Gastroesophageal sphincter (tissue), 4 donors: ENCODE data around the gene NUAK1. TPM values are rescaled to one million over a fixed set of nuclear protein-coding genes. Genes with fewer than 3 reads are reported as not detected.

ENCODE experiments used
- ATAC-seq: fragments of 150-250 bp; one replicate; pipeline ENCODE4 v1.9.1; 2016; ENCODE audit warnings: mild to moderate bottlenecking, moderate library complexity
- H3K27ac ChIP-seq, 4 donors: fragments of 200-600 bp; sonication (generic) in 3 of 4; 1 replicate in 3 of 4; 2 replicates in 1 of 4; pipeline ENCODE4 v1.5.1; 2016 to 2019
- H3K27me3 ChIP-seq: fragments of 200-600 bp; sonication (generic); one replicate; pipeline ENCODE4 v1.5.1; 2019
- H3K36me3 ChIP-seq, 2 donors: fragments of 200-600 bp; sonication (generic); one replicate each; pipeline ENCODE4 v1.5.1; 2019; ENCODE audit warnings: control low read depth in 1 of 2
- H3K4me1 ChIP-seq, 3 donors: fragments of 200-600 bp; sonication (generic); 1 replicate in 2 of 3; 2 replicates in 1 of 3; pipeline ENCODE4 v1.5.1; 2016 to 2019; ENCODE audit warnings: control low read depth in 2 of 3
- H3K4me3 ChIP-seq, 2 donors: fragments of 200-600 bp; sonication (generic); one replicate each; pipeline ENCODE4 v1.5.1; 2019; ENCODE audit warnings: mild to moderate bottlenecking in 1 of 2, moderate library complexity in 1 of 2
- H3K9me3 ChIP-seq, 3 donors: fragments of 200-600 bp; sonication (generic); one replicate each; pipeline ENCODE4 v1.5.1; 2017 to 2019; ENCODE audit warnings: control low read depth in 2 of 3
- EP300 ChIP-seq: sonication (generic); formaldehyde crosslinking; IDR thresholded peaks from one replicate; pipeline ENCODE4 v1.6.1; 2017; ENCODE audit warnings: antibody characterized with exemption, mild to moderate bottlenecking
- POLR2A ChIP-seq, 2 donors: fragments of 450-650 bp; IDR thresholded peaks; one replicate each; pipeline ENCODE4 v1.6.1; 2017; ENCODE audit warnings: antibody characterized with exemption in 2 of 2, mild to moderate bottlenecking in 2 of 2, moderate library complexity in 1 of 2
- POLR2AphosphoS5 ChIP-seq: sonication (generic); formaldehyde crosslinking; IDR thresholded peaks from one replicate; pipeline ENCODE4 v1.6.1; 2017; ENCODE audit warnings: antibody characterized with exemption
- WGBS, 2 donors: methylation state at CpG; one replicate each; pipeline ENCODE4 v1.1.5; 2018; ENCODE audit warnings: low coverage in 1 of 2; 5-methylcytosine and 5-hydroxymethylcytosine counted together
- total RNA-seq, 4 donors: library from RNA; depleted of rRNA; stranded (reverse); fragments of >200 nt; gene quantifications; one replicate each; pipeline ENCODE4 v1.1.0, GENCODE V29; 2016
- TF ChIP-seq, protein P1 (sequence below), 4 experiments: fragments of 200-600 bp in 2 of 4; fragments of 450-650 bp in 2 of 4; sonication (generic) in 1 of 4; IDR thresholded peaks; one replicate each; pipeline ENCODE4 v1.5.1; 2017 to 2019; ENCODE audit warnings: antibody characterized with exemption in 4 of 4, mild to moderate bottlenecking in 2 of 4, moderate library complexity in 2 of 4

The NUAK1 gene
- total RNA-seq, 4 donors from 2014 or later = 7.4 to 27.7 (median 10.7) TPM

DNA sequence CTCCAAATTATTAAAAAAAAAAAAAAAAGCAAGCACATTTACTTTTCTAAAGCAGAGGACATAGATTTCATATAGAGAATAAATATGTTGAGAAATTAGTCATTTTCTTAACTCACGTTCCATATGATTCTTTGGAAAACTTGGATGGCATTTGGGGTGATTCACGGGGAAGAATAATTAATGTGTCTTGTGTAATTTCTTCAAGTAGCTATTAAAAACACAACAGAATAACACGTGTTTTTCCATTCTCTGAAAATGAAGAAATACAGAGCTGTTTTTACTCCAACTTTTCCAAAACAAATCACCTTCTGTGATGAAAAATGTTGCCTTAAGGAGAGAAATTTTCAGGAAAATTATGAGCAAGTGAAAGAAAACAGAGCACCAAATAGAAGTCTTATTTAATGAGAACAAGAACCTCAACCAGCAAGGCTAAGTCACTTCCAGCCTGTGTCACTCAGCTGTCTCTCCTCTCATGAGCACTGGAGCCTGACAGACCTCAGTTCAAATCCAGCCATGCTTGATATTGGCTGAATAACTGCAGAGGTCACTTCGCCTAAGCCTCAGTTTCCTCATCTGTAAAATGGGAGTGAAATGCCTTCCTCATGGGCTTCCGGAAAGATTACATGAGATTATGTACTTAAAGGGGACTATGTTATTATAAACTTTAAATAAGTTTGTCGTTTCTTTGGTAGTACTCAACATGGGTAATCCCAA lies 42.8 kb upstream of the NUAK1 start:
- ATAC-seq = no peak
- WGBS, 2 donors = 55 to 68% methylated on average over 6 of the region's 6 CpGs
- Histone ChIP-seq H3K27ac (peak overlapping the region in 2 of 4 donors; percentile 35 to 36), H3K4me1 (no peaks in the 10 kb centered on the region), H3K9me3 (no peaks in the 10 kb centered on the region), H3K27me3 (no peaks in the 10 kb centered on the region), H3K4me3 (no peak overlapping the region), H3K36me3 (no peaks in the 10 kb centered on the region)
- TF ChIP-seq, protein P1, sequence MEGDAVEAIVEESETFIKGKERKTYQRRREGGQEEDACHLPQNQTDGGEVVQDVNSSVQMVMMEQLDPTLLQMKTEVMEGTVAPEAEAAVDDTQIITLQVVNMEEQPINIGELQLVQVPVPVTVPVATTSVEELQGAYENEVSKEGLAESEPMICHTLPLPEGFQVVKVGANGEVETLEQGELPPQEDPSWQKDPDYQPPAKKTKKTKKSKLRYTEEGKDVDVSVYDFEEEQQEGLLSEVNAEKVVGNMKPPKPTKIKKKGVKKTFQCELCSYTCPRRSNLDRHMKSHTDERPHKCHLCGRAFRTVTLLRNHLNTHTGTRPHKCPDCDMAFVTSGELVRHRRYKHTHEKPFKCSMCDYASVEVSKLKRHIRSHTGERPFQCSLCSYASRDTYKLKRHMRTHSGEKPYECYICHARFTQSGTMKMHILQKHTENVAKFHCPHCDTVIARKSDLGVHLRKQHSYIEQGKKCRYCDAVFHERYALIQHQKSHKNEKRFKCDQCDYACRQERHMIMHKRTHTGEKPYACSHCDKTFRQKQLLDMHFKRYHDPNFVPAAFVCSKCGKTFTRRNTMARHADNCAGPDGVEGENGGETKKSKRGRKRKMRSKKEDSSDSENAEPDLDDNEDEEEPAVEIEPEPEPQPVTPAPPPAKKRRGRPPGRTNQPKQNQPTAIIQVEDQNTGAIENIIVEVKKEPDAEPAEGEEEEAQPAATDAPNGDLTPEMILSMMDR (IDR thresholded peaks at IDR 0.05) = no peak
- no peak for TF ChIP-seq EP300
- no peak for TF ChIP-seq POLR2A (IDR thresholded peaks at IDR 0.05)
- TF ChIP-seq POLR2AphosphoS5 = no peak

DNA sequence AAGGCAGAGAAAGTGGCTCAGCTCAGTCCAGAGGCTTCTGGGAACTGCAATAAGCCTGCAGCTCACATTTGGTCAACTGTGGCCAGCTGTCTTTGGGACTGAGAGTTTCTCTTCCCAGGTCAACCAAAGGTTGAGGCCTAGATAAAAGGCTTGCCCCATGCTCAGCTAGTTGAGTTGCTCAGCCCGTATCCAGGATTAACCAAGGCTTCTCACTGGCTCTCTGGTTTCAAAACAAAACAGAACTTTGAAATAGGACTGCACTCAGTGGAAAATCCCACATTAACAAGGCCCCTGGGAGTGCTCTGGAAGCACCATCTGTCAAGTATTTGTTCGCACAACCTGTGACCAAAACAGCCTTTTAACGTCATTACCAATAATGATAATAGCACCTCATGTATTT lies 40.3 kb upstream of the NUAK1 start:
- peak; percentile 88 for ATAC-seq
- 42 to 74% methylated on average over 2 to 3 of the region's 3 CpGs for WGBS, 2 donors
- H3K27ac ChIP-seq = peak overlapping the region in 3 of 4 donors; percentile 12 to 53 (median 36)
- H3K27me3 ChIP-seq = no peaks in the 10 kb centered on the region
- no peaks in the 10 kb centered on the region for H3K9me3 ChIP-seq
- no peak overlapping the region for H3K4me3 ChIP-seq
- H3K4me1 ChIP-seq = no peaks in the 10 kb centered on the region
- TF ChIP-seq EP300 (no peak), POLR2A (IDR thresholded peaks at IDR 0.05) (no peak), POLR2AphosphoS5 (no peak)
- TF ChIP-seq, protein P1 (IDR thresholded peaks at IDR 0.05) = no peak
- H3K36me3 ChIP-seq = no peaks in the 10 kb centered on the region

DNA sequence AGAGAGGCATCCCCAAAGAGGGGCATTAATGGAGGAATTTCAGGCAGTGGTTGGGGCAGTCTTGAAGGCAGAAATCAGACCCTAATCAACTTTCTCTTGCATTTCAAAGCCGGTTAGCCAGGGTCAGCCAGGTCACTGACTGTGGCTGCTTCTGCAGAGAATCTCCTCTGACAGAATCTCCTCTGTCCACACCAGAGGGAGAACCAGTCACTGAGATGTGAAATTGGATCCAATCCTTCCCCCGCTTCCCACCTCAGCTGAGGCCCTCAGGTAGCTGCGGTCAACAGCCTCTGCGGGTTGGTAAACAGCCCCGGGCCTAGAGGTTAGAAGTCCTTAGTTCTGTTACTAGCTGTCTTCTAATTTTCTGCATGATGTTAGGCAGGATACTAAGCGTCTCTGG lies 39.8 kb upstream of the NUAK1 start:
- peak; percentile 13 for ATAC-seq
- Histone ChIP-seq H3K27ac (peak overlapping the region in 3 of 4 donors; percentile 12 to 36 (median 32)), H3K27me3 (no peaks in the 10 kb centered on the region), H3K9me3 (no peaks in the 10 kb centered on the region), H3K36me3 (no peaks in the 10 kb centered on the region), H3K4me1 (no peaks in the 10 kb centered on the region), H3K4me3 (no peak overlapping the region)
- TF ChIP-seq EP300 (no peak), POLR2AphosphoS5 (no peak)
- TF ChIP-seq, protein P1 (IDR thresholded peaks at IDR 0.05) = no peak
- 92% methylated on average over 2 of the region's 6 CpGs; no CpG with 5 or more reads in 1 of the 2 donors for WGBS, 2 donors

DNA sequence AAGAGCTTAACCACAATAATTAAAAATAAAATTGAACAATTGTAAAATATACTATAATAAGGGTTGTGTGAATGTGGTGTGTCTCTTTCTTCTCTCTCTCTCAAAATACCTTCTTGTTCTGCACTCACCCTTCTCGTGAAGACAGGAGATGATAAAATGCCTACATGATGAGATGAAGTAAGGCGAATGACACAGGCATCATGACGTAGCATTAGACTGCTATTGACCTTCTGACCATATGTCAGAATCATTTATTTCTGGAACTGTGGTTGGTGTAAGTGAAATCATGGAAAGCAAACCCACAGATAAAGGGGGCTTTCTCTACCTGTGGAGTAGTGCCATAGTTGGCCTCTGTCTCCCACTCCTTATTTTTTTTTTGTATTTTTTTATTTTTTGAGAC lies 37.8 kb upstream of the NUAK1 start:
- no peaks in the 10 kb centered on the region for H3K9me3 ChIP-seq
- ATAC-seq = no peak
- no peak for TF ChIP-seq POLR2AphosphoS5
- no peaks in the 10 kb centered on the region for H3K27me3 ChIP-seq
- H3K4me1 ChIP-seq = no peaks in the 10 kb centered on the region
- H3K27ac ChIP-seq = no peak overlapping the region
- H3K36me3 ChIP-seq = no peaks in the 10 kb centered on the region
- 89 to 100% methylated on average over 3 of the region's 3 CpGs for WGBS, 2 donors
- H3K4me3 ChIP-seq = no peak overlapping the region

DNA sequence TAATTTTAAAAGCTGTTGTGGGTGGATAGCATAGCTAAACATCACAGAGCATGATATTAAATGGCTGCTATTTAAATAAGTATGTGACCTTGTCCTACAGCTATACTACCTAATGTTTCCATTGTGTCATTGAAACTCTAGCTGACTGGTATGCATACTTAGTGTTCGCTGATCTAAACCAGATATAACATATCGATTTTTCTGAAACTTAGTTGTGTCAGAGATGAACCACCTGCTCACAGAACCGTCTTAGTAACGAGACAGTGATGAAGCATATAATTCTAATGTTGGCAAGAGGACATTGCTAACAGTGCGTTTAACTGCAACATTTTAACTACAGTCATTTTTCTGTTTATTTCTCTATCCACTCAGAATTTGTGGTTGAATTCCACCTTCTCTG lies 36.1 kb upstream of the NUAK1 start:
- H3K4me1 ChIP-seq = peaks cover 0 to 4% (median 0%) of the 10 kb centered on the region in 3 donors
- 37 to 51% methylated on average over 5 of the region's 5 CpGs for WGBS, 2 donors
- TF ChIP-seq POLR2AphosphoS5 (no peak), EP300 (no peak), POLR2A (IDR thresholded peaks at IDR 0.05) (no peak)
- TF ChIP-seq, protein P1 (IDR thresholded peaks at IDR 0.05) = no peak
- no peak overlapping the region for H3K27ac ChIP-seq
- ATAC-seq = no peak
- H3K27me3 ChIP-seq = no peaks in the 10 kb centered on the region
- no peak overlapping the region for H3K4me3 ChIP-seq
- no peaks in the 10 kb centered on the region for H3K9me3 ChIP-seq
- no peaks in the 10 kb centered on the region for H3K36me3 ChIP-seq
